Measurements from ENCODE around the gene SRMS. TPM values are rescaled to one million over a fixed set of nuclear protein-coding genes. Genes with fewer than 3 reads are reported as not detected.
"Not testable (repeated sequence)": the region's sequence is repeated elsewhere in the genome, so short reads cannot be mapped to it uniquely, and the experiment has no call there.

SRMS gene
- total RNA-seq, 4 donors from 2014 or later = not detected

DNA sequence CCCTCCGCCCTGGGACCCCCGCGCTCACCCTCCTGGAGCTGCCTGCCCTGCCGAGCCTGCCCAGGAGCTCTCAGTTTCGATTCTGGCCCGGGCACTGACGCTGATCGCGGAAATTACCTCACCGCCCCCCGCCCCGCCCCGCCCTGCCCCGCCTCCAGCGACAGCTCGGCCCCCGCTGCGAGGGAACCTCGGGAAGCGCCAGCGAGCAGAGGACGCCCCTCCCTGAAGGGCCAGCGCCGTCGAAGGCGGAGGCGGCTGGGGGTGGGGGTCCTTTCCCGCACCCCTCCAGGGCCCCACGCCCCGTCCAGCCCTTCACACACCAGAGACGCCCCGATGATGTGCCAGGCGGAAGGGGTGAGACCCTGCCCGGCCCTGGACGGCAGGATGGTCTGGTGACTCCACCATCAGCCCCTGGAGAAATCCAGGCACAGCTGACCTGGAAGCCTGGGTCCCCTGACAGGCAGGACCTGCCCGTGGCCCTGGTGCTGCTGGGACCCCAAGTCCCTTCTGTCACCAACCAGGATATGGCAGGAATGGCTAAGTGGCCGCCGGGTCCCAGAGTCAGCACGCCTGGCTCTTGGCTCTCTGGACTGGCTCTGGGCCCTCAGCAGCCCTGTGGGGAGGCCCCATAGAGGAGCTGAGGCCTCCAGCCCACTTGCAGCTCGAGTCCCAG is 26.7 kb upstream of the SRMS start, which contains the start of gene HELZ2:
Gene HELZ2 (minus strand): TSS at position 84 of the 673 bp plus-strand sequence. CDS start 1,854 bp downstream, outside the sequence.
- Histone ChIP-seq H3K4me3 (replicated peaks in 1 of 3) (peak within 1 kb of the TSS in 2 of 3 donors; percentile 50 to 83), H3K9me3 (no peaks in the 10 kb centered on the region), H3K27me3 (no peaks in the 10 kb centered on the region), H3K27ac (peak within 1 kb of the TSS; percentile 58 to 72 (median 72)), H3K4me1 (peaks cover 10 to 30% of the 10 kb centered on the region in 2 donors), H3K36me3 (no peaks in the 10 kb centered on the region)
- TF ChIP-seq, protein P1, sequence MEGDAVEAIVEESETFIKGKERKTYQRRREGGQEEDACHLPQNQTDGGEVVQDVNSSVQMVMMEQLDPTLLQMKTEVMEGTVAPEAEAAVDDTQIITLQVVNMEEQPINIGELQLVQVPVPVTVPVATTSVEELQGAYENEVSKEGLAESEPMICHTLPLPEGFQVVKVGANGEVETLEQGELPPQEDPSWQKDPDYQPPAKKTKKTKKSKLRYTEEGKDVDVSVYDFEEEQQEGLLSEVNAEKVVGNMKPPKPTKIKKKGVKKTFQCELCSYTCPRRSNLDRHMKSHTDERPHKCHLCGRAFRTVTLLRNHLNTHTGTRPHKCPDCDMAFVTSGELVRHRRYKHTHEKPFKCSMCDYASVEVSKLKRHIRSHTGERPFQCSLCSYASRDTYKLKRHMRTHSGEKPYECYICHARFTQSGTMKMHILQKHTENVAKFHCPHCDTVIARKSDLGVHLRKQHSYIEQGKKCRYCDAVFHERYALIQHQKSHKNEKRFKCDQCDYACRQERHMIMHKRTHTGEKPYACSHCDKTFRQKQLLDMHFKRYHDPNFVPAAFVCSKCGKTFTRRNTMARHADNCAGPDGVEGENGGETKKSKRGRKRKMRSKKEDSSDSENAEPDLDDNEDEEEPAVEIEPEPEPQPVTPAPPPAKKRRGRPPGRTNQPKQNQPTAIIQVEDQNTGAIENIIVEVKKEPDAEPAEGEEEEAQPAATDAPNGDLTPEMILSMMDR (IDR thresholded peaks at IDR 0.05) = no peak
- TF ChIP-seq POLR2A (IDR thresholded peaks at IDR 0.05) = peak in 1 of 2 donors; percentile 21
- intact Hi-C loops (cut with DNase I) = loop anchor here (10.0 kb wide), 1 partner anchor 71 kb away; no protein-coding TSS in a partner anchor
- WGBS, 2 donors = 83% methylated on average over 1 of the region's 40 CpGs; no CpG with 5 or more reads in 1 of the 2 donors
- peak; percentile 76 to 78 for DNase-seq

DNA sequence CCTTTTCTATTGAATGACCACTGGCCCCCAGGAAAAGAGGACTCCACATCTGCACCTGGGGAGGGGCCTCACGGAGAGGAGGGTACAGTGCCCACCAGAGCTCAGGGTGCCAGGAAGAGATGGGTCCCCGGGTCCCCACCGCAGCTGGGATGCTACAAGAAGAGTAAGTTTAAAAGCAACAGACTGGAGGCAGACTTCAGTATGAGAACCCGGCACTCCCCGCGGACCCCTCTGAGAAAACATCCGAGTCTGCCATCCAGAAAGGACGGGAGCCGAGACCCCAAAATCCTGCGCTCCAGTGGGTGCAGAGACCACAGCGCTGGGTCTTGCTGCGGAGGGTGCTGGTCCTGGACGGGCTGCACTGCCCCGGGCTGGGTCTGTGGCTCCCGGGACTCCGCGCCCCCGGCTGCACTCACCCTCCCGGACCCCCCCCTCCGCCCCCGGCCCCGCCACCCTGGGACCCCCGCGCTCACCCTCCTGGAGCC is 26.1 kb upstream of the SRMS start:
- intact Hi-C loops (cut with DNase I) = loop anchor here (10.0 kb wide), 1 partner anchor 71 kb away; no protein-coding TSS in a partner anchor
- H3K4me1 ChIP-seq = peaks cover 10 to 30% of the 10 kb centered on the region in 2 donors
- 3 to 6% methylated on average over 6 to 13 of the region's 24 CpGs for WGBS, 2 donors
- TF ChIP-seq POLR2A (IDR thresholded peaks at IDR 0.05) = no peak
- TF ChIP-seq, protein P1 (IDR thresholded peaks at IDR 0.05) = no peak
- peak overlapping the region in 2 of 3 donors; percentile 50 to 83 for H3K4me3 ChIP-seq (replicated peaks in 1 of 3)
- H3K36me3 ChIP-seq = no peaks in the 10 kb centered on the region
- H3K27ac ChIP-seq = peak overlapping the region; percentile 42 to 72 (median 58)
- H3K9me3 ChIP-seq = no peaks in the 10 kb centered on the region
- no peaks in the 10 kb centered on the region for H3K27me3 ChIP-seq
- no peak for DNase-seq

DNA sequence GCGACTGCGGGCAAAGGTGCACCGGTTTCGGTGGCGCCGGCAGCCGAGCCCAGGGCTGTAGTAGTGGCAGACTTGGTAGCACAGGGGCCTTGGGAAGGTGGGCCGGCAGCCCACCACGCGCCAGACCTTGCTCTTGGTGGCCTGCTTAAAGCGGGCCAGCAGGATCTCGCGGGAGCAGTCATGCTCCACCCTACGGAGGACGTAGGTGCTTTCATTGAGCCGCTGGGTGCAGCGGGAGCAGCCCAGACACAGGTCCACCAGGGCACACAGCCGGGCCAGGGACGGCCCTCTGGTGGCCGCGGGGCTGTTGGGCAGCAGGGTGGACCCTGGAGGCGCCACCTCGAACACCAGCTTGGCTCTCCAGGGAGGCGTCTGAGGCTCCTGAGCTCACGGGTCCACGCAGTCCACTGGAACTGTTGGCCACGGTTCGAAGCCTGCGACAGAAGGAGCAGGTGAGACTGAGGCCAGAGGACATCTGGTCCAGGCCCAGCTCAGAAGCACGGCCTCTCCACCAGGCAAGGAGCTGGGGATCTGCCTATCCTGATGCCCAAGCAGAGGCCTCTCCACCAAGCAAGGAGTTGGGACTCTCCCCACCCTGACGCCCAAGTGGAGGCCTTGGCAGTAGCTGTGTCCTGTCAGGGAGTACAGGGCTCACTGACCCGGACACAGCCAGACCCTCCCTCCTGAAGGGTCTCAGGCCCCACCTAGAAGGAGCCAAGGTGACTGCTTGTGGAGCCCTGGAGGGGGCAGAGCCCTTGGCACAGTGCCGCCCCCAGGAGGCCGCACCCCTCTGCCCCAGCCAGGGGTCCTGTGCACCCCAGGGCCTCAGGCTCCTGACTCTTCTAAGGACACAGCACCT is 25.5 kb upstream of the SRMS start:
- peak overlapping the region in 2 of 3 donors; percentile 50 to 83 for H3K4me3 ChIP-seq (replicated peaks in 1 of 3)
- H3K27ac ChIP-seq = peak overlapping the region in 1 of 3 donors; percentile 72
- TF ChIP-seq POLR2A (IDR thresholded peaks at IDR 0.05) = no peak
- TF ChIP-seq, protein P1 (IDR thresholded peaks at IDR 0.05) = no peak
- H3K4me1 ChIP-seq = peaks cover 10 to 30% of the 10 kb centered on the region in 2 donors
- H3K27me3 ChIP-seq = no peaks in the 10 kb centered on the region
- DNase-seq = no peak
- 70 to 80% methylated on average over 6 to 14 of the region's 34 CpGs for WGBS, 2 donors
- intact Hi-C loops (cut with DNase I) = loop anchor here (10.0 kb wide), 1 partner anchor 72 kb away; no protein-coding TSS in a partner anchor
- H3K36me3 ChIP-seq = no peaks in the 10 kb centered on the region
- no peaks in the 10 kb centered on the region for H3K9me3 ChIP-seq

DNA sequence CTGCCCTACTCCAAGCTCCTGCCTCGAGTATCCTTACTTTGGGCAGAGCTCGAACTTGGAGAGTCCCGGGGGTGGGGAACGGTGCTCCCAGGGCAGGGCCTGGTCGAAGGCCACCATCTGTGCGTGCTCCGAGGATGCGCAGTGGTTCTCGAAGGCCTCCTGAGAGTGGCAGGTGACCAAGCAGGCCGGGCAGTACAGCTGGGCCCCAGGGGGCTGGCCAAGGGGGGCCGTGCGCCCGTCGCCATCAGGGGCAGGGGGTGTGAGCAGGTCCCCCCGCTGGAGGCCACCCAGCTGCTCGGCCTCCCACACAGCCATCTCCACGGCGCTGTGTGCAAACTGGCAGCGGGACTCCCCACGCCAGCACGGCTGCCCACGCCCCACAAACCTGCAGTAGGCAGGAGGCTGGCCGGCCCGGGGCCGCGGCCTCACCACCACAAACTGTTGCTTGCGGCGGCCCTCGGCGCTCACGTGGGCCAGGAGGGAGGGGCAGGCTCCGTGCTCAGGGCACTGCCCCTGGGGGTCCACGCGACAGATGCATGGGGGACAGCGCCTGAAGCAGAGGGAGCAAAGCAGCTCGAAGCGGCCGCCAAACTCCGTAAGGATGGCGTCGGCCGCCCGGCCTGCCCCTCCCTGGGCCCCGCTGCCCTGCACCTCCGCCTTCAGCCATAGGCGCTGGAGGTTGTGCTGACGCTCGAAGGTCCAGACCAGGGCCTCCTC is 24.7 kb upstream of the SRMS start:
- Histone ChIP-seq H3K9me3 (no peaks in the 10 kb centered on the region), H3K4me3 (replicated peaks in 1 of 3) (no peak overlapping the region), H3K4me1 (peaks cover 10 to 25% of the 10 kb centered on the region in 2 donors), H3K27me3 (no peaks in the 10 kb centered on the region), H3K27ac (no peak overlapping the region), H3K36me3 (no peaks in the 10 kb centered on the region)
- TF ChIP-seq POLR2A (IDR thresholded peaks at IDR 0.05) = no peak
- TF ChIP-seq, protein P1 (IDR thresholded peaks at IDR 0.05) = no peak
- DNase-seq = no peak
- intact Hi-C loops (cut with DNase I) = loop anchor here (10.0 kb wide), 1 partner anchor 73 kb away; no protein-coding TSS in a partner anchor
- 95 to 100% methylated on average over 1 to 8 of the region's 48 CpGs for WGBS, 2 donors

DNA sequence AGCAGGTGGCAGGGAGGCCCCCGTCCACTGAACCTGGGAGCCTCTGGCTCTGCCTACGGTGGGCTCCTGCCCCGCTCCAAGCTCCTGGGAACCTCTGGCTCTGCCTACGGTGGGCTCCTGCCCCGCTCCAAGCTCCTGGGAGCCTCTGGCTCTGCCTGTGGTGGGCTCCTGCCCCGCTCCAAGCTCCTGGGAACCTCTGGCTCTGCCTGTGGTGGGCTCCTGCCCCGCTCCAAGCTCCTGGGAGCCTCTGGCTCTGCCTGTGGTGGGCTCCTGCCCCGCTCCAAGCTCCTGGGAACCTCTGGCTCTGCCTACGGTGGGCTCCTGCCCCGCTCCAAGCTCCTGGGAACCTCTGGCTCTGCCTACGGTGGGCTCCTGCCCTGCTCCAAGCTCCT is 23.5 kb upstream of the SRMS start:
- not testable (repeated sequence) for H3K27ac ChIP-seq
- H3K4me1 ChIP-seq = peaks cover 10 to 20% of the 10 kb centered on the region in 2 donors
- WGBS, 2 donors = no CpG with 5 or more reads among the region's 11 CpGs

More for the DNA sequence above, 23.5 kb upstream of the SRMS start:
- not testable (repeated sequence) for H3K36me3 ChIP-seq; DNase-seq; H3K27me3 ChIP-seq; H3K4me3 ChIP-seq (replicated peaks in 1 of 3); H3K9me3 ChIP-seq
- intact Hi-C loops (cut with DNase I) = loop anchor here (10.0 kb wide), 1 partner anchor 74 kb away; no protein-coding TSS in a partner anchor

All from thyroid gland (tissue), 4 donors.